ENCODE measurements around the gene CCNG1.

Gene CCNG1

GRCh38 chr5:163489055-163489744, 51.8 kb downstream of the CCNG1 start:
- no peak for DNase-seq

DNA sequence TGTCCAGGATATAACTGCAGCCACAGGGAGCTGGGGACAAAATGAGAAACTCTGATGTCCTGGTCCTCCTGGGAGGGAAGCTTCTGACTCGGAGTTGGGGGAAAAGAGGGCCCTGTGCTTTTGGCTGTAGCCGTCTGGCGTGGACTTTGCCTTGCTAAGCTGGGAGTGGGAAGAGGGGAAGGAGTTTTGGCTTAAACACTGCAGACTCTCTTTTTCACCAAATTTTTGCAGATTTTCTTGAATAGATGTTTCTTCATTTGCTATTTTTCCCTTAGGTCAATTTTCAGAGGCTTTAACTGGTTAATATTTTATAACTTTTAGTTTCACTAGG, 52.3 kb downstream of the CCNG1 start:
- no peak for DNase-seq
